HG02973 (cell line): ENCODE measurements around the gene MAP3K9.

ENCODE experiments used
- ATAC-seq: cut with Tn5 transposase; IDR thresholded peaks from one replicate; pipeline ENCODE4 v1.9.1; 2021; ENCODE audit warnings: moderate library complexity; ENCODE audit not compliant: unreplicated experiment

MAP3K9 gene

GRCh38 chr14:70701610-70702009, 107.7 kb downstream of the MAP3K9 start:
- no peak for ATAC-seq

GRCh38 chr14:70700955-70701585, 108.2 kb downstream of the MAP3K9 start:
- ATAC-seq, result no peak

- ATAC-seq, result no peak
These were observed 109.7 kb downstream of the MAP3K9 start for GRCh38 chr14:70699646-70700045.

- ATAC-seq, result no peak
These were observed 111.0 kb downstream of the MAP3K9 start for GRCh38 chr14:70698288-70698687.

- no peak for ATAC-seq
These were observed 111.6 kb downstream of the MAP3K9 start for GRCh38 chr14:70697701-70698100.

GRCh38 chr14:70696026-70696425, 113.3 kb downstream of the MAP3K9 start:
- no peak for ATAC-seq

- ATAC-seq, result no peak
These were observed 117.1 kb downstream of the MAP3K9 start for GRCh38 chr14:70692210-70692609.

GRCh38 chr14:70685474-70686197, 123.7 kb downstream of the MAP3K9 start:
- no peak for ATAC-seq

GRCh38 chr14:70683983-70684382, 125.3 kb downstream of the MAP3K9 start:
- ATAC-seq, result no peak

- no peak for ATAC-seq
These were observed 128.6 kb downstream of the MAP3K9 start for GRCh38 chr14:70680748-70681147.

- ATAC-seq, result no peak
These were observed 132.0 kb downstream of the MAP3K9 start for GRCh38 chr14:70677341-70677740.
